Measurements from ENCODE around the gene FGG. TPM values are rescaled to one million over a fixed set of nuclear protein-coding genes. Genes with fewer than 3 reads are reported as not detected.

The FGG gene
- total and polyA plus RNA-seq, 2 of the 13 experiments (the other 11 are each of a cell fraction or from before 2014, with no cell fraction given), result 1,037 to 2,423 TPM

GRCh38 chr4:154603033-154603943, 9.2 kb downstream of the FGG start (continued):
- TF ChIP-seq KDM1A (CRISPR knock-in tag; IDR thresholded peaks at IDR 0.05), result no peak
- TF ChIP-seq ZGPAT (CRISPR knock-in tag; IDR thresholded peaks at IDR 0.05), result peak; percentile 18; the same call in 1 of the 2 replicates
- TF ChIP-seq SYNCRIP (IDR thresholded peaks at IDR 0.05; ENCODE audit: insufficient read depth, low read depth, low read length), result no peak
- TF ChIP-seq HNRNPUL1 (IDR thresholded peaks at IDR 0.05; ENCODE audit: low read depth, low read length), result no peak
- peak; percentile 27; the same call in 1 of the 2 replicates for TF ChIP-seq MBD4 (IDR thresholded peaks at IDR 0.05; ENCODE audit: borderline replicate concordance, low read length)
- TF ChIP-seq ZNF160 (CRISPR knock-in tag; IDR thresholded peaks at IDR 0.05), result 0 out of 2 replicates have a peak, but pooled peaks have one; percentile 8
- no peak for TF ChIP-seq SOX6 (IDR thresholded peaks at IDR 0.05)
- TF ChIP-seq SOX6 (CRISPR knock-in tag; IDR thresholded peaks at IDR 0.05), result peak; percentile 20; the same call in 1 of the 2 replicates
- TF ChIP-seq ZBTB43 (CRISPR knock-in tag; conservative IDR thresholded peaks at IDR 0.05), result 0 out of 2 replicates have a peak, but pooled peaks have one; percentile 7
- TF ChIP-seq MAF1 (CRISPR knock-in tag; IDR thresholded peaks at IDR 0.05; ENCODE audit: borderline replicate concordance), result 0 out of 2 replicates have a peak, but pooled peaks have one; percentile 22
- peak; percentile 8; the same call in 1 of the 2 replicates for TF ChIP-seq POGK (CRISPR knock-in tag; conservative IDR thresholded peaks at IDR 0.05)
- no peak for TF ChIP-seq KAT8 (CRISPR knock-in tag; IDR thresholded peaks at IDR 0.05)
- peak; percentile 29; the same call in 1 of the 2 replicates for TF ChIP-seq ONECUT2 (CRISPR knock-in tag; IDR thresholded peaks at IDR 0.05)
- no peak for TF ChIP-seq TEAD2 (CRISPR knock-in tag; IDR thresholded peaks at IDR 0.05)
- peak; percentile 7; the same call in 1 of the 2 replicates for TF ChIP-seq FOXA3 (CRISPR knock-in tag; IDR thresholded peaks at IDR 0.05)
- TF ChIP-seq MED13 (CRISPR knock-in tag; IDR thresholded peaks at IDR 0.05), result 0 out of 2 replicates have a peak, but pooled peaks have one; percentile 32
- peak; percentile 33; the same call in 1 of the 2 replicates for TF ChIP-seq ZNF607 (CRISPR knock-in tag; IDR thresholded peaks at IDR 0.05; ENCODE audit: borderline replicate concordance)
- TF ChIP-seq CREB1 (IDR thresholded peaks at IDR 0.05), result no peak
- 0 out of 2 replicates have a peak, but pooled peaks have one; percentile 13 for TF ChIP-seq CREB1 (CRISPR knock-in tag; IDR thresholded peaks at IDR 0.05)
- TF ChIP-seq SSRP1 (CRISPR knock-in tag; IDR thresholded peaks at IDR 0.05), result peak; percentile 97
- TF ChIP-seq ZXDC (CRISPR knock-in tag; IDR thresholded peaks at IDR 0.05), result no peak
- TF ChIP-seq KLF12 (CRISPR knock-in tag; IDR thresholded peaks at IDR 0.05; ENCODE audit: borderline replicate concordance), result peak; percentile 43; the same call in 1 of the 2 replicates

All from HepG2 (cell line).